CD4-positive, alpha-beta T cell treated with Interleukin-4 for 1 hour (primary cell): ENCODE measurements around the gene LRP6.
A peak's percentile ranks its signal among the peaks of the same experiment; 100 is the strongest.
"Not testable (repeated sequence)": the region's sequence is repeated elsewhere in the genome, so short reads cannot be mapped to it uniquely, and the experiment has no call there.

Experiments
- DNase-seq, 2 donors: peaks; one replicate each; pipeline ENCODE4 v3.0.0-alpha.2; 2020 to 2022

The LRP6 gene

GRCh38 chr12:12266873-12267741, at the start of gene LRP6:
TSS of gene LRP6 (minus strand) at chr12:12267044. CDS start at chr12:12266735, 309 bp downstream.
- DNase-seq, result peak; percentile 67 to 71

GRCh38 chr12:12315838-12316237, 49.0 kb upstream of the LRP6 start:
- no peak for DNase-seq

DNA sequence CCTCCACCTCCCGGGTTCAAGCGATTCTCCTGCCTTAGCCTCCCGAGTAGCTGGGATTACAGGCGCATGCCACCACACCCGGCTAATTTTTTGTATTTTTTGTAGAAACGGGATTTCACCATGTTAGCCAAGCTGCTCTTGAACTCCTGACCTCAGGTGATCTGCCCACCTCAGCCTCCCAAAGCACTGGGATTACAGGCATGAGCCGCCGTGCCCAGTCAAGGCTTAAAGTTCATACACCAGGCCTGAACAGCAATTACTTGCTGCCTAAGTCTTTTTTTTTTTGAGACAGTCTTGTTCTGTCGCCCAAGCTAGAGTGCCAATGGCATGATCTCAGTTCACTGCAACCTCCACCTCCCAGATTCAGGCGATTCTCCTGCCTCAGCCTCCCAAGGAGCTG, 43.9 kb upstream of the LRP6 start:
- DNase-seq, result not testable (repeated sequence)

DNA sequence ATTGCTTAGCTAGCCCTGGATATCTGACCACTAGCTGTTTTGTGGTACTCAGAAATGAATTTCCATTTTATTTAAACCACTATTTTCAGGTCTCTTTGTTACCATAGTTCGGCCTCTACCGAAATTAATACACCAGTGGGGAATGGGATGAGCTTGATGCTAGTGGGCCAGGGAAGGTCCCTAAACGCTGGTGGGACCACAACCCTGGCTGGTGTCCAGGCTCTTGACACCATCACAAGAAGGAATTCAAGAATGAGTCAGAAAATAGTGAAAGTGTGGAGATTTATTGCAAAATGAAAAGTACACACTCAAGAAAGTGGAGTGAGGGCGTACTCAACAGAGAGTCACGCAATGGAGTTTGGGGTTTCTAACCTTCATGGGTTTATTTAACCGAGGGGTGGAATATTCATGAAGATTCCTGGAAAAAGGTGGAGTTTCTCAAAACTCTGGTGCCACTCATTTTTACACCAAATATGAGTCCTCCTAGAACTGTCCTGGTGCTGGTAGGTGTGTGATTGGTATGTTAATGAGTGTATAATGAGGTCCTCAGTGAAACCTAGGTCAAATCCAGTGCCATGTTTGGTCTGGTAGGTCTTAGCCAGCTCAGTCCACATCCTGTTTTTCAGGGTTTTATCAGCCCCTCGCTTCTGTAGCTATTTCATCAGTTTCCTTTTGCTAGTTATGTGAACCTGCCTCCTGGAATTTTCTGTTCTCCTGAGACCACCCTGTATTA, 38.9 kb upstream of the LRP6 start:
- no peak for DNase-seq

GRCh38 chr12:12302976-12303375, 36.1 kb upstream of the LRP6 start:
- no peak for DNase-seq

DNA sequence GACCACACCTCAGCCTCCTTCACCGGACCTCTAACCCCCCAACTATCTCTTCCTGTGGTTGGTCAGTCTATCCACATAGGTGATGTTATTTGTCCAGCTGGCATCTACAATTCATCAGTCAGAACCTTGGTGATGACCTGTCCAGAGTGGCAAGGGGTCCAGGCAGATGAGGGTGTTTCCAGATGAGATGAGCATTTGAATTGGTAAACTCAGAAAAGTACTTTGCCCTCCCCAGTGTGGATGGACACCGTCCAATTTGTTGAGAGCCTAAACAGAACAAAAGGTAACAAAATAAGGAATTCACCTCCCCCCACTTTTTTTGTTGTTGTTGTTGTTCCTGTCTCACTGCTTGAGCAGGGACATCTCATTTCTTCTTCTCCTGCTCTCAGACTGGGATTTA, 34.3 kb upstream of the LRP6 start:
- no peak for DNase-seq

- no peak for DNase-seq
These were observed 30.5 kb upstream of the LRP6 start for GRCh38 chr12:12297201-12297830.

DNA sequence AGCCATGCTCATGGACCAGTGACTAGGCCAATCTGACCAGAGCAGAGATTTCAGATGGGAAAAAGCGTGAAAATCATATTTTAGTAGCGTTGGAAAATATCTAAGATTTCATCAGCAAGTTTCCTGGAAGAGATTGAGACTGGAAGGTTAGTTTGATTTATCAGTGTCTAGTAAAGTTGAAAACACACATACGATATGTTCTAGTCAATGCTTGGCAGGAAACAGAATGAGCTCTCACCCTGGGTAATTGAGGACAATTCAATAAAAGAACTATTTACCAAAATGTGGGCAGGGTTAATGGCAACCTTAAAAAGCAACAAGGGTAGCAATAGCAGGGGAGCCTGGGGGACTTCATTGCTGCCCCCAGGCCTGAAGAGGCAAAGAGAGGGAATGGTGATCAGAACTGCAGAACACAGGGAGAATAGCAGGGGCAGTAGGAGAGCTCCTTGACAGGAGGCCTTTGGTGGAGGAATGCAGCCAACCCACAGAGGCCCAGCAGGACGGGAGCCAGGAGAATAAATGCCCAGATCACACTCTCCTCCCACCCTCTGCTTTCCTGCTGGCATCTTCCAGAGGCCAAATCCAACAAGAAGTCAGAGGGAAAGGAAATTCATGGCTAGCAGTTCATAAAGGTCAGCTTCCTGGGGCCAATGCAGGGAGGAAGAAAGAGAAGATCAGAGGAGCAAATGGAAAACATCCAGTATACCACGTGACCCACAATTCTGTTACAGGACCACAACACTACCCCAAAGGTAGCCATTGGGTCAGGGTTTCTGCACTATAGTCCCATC, 27.6 kb upstream of the LRP6 start:
- DNase-seq, result no peak

DNA sequence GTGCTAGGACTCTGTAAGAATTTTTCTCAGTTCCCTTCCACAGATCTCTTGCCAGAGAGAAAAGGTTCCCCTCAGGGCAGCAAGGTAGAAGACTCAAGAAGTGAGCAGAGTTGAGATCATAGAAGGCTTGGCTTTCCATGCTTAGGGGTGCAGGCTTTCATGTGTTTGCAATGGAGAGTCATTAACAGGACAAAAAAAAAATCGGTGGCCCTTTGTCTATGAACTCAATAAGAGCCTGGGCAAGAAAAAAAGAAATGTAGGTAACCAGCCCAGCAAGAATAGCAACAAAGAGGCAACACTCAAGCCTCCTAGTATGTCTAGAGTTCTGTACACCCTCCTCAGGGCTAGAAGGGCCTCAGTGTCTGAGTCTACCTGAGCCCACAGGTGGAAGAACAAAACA, 23.4 kb upstream of the LRP6 start:
- DNase-seq, result no peak

DNA sequence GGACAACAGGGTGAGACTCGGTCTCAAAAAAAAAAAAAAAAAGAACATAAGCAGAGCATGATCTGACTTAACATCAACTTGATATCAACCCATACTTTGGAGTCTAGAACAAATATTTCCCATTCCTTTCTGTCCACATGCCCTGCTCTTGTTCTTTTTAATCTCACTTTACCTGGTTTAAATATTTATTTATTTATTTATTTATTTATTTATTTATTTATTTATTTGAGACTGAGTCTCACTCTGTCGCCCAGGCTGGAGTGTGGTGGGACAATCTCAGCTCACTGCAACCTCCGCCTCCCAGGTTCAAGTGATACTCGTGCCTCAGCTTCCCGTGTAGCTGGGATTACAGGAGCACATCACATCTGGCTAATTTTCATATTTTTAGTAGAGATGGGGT, 19.6 kb upstream of the LRP6 start:
- no peak for DNase-seq

DNA sequence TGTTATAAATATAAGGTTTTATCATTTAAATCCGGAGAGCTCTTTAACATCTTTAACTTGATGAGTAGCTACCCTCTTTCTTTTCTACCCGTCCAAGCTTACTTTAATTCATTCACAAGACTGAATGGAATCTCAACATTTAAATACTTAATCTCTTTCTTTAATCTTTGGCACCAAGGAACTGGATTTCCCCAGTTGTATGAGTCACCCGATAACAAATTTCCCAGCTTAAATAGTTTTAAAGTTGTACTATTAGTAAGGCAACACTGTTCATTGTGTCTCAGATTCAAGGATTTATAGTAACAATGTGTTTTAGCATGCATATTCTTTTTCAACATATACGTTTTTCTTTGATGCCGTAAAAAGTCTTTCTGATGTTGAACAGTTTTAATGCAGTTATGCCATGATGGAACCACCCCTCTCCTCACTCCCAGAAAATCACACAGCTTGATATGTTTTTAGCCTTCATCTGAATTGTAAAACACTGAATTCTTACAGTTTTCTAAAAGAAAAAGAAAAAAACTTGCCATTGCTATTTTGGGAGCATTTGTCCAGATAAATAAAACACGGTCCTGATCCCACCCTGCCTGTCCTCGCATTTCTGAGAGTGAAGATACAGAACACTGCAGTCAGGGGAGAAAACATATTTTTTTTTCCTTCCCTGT, 16.0 kb upstream of the LRP6 start:
- no peak for DNase-seq

DNA sequence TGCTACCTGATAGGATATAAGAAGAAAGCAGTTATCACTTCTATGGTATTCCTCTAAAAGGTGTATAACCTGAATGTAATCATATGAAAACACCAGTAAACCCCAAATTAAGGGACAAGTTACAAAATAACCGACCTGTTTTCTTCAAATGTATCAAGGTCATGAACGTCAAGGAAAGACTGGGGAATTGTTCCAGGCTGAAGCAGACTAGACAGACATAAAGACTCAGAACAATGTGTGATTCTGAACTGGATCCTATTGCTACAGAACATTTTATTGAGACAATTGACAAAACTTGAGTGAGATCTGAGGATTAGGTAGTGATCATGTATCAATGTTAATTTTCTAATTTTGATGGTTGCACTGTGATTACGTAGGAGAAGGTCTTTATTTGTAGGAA, 15.4 kb upstream of the LRP6 start:
- DNase-seq, result no peak

DNA sequence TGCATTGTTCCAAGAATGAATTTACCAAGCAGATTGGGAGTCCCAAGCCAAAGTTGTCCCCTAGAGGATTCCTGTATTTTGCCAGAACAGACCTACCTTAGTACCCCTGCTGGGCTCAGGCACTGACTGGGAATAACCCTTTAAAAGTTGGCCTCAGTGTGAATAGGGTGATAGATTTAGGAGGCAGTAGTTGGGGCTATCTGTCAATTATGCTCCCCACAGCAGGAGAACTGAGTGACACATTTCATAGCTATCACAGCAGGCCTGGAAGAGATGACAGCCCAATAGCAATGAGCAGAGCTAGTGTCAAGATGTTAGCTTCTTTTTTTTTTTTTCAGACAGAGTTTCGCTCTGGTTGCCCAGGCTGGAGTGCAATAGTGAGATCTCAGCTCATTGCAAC, 14.3 kb upstream of the LRP6 start:
- DNase-seq, result no peak

DNA sequence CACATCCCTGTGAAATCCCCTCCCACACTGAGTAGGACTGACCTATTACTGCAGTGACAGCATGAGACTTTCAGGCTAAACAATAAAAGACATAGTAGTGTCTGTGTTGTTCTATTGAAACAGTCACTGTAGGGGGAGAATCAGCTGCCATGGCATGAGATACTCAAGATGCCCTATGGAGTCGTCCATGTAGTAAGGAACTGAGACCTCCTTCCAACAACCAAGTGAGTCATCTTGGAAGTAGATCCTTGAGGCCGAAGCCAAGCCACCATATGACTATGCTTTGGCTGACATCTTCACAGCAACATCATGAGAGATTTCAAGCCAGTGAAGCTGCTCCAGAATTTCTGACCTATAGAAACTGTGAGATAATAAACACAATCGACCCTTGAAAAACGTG, 12.1 kb upstream of the LRP6 start:
- no peak for DNase-seq

- DNase-seq, result no peak
These were observed 9.0 kb upstream of the LRP6 start for GRCh38 chr12:12275874-12276273.

DNA sequence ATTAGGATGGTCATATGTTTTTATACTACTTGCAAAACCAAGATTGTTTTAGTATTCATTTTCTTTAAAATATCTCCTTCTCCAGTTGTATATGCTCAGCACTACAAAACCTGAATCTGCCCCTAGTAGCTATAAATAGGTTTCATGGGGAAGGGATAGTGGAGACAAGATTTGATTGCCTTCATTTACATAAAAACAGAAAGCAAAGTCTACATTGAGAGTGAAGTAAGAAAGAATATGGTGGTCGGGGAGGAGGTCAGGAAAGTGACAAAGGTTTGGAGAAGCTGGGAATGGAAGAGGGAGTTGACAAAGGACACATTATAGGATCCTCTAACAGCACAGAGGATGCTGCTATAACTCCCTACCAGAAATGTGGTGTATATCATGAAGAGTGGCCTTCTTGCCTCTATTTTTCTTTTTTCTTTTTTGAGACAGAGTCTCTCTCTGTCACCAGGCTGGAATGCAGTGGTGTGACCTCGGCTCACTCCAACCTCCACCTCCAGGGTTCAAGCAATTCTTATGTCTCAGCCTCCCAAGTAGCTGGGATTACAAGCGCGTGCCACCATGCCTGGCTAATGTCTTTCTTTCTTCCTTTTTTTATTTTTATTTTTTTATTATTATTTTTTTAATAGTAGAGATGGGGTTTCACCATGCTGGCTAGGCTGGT, 6.6 kb upstream of the LRP6 start:
- DNase-seq, result no peak

DNA sequence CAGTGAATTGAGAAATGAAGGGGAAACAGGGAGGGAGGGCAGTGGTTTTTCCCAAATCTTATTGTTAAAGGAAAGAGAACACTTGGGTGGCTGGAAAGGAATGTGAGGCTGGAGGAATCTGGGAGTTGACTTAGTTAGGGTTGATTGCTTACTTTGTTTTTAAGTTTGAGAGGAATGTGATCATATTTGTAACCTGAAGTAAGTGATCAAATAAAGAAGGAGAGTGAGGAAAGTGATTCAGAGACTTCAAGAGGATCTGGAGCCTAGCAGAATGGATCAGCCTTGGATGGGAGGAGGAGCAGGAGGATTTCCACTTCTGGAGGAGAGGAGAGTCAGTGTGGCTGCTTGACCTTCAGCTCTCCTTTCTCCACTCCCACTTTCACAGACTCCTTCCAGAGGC, 6.0 kb upstream of the LRP6 start:
- DNase-seq, result no peak

GRCh38 chr12:12270226-12270625, 3.4 kb upstream of the LRP6 start:
- no peak for DNase-seq

GRCh38 chr12:12267742-12268200, 927 bp upstream of the LRP6 start:
- no peak for DNase-seq

DNA sequence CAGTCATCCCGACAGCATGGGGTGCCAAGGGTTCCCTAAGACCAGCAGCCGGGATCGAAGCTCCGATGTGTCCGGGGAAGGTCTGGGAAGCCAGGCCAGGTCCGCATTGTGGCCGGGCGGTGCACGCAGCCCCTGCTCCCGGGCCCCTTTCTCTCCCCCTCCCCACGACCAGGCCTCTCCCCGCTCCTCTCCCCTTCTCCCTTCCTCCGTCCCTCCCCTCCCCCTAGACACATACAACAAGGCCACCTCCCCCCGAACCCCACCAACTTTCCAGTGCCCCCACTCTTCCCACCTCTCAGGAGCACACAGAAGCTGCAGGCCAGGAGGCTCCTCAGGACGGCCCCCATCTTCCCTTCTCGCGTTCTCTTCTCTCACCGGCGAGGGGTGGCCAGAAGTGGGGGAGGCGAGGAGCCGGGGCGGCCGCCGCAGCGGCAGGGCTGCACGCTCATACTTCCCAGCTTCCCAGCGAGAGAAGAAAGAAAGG, 413 bp downstream of the LRP6 start:
- no peak for DNase-seq

DNA sequence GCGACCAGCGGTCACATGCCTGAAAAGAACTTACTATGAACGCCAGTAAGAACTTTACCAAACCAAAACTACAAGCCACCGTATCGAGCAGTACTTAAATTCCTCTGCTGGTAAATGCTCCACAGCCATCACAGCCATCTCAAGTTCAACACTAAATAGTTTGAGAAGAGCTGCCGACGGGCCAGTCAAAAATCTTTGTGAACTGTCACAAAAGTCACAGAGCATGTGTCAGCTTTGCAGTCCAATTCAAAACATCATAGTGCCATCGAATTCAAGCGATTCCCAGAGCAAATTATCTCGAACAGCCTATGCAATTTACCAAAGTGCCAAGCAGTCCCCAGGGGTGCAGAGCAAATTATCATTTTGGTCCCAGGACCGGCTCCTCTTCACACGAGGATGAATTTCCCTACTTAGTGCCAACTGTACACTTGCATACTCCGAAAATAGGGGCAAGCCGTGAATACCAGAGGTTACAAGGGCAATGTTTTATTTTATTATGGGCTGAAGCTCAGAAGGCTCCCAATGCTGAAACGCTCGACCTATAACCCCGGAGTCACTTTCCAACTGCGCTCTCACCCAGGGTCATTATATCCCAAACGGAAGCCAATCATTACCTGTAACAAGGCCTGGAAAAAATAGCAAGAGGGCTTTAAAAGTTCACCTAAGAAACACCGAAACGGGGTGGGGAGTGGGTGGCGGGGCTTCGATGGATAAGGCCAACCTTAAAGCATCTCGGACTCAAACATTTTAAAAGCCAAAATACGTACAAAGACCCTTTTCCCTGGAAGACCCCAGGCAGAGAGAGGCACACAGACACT, 1.1 kb downstream of the LRP6 start:
- DNase-seq, result no peak
